Stimulated activated CD4-positive, alpha-beta T cell treated with anti-CD3 and anti-CD28 coated beads, Interleukin-12 subunit alpha, Interleukin-12 subunit beta, amount 100 ng/mL, for 24 hours (primary cell): Measurements from ENCODE around the gene SOCS3.
"Not testable (repeated sequence)": the region's sequence is repeated elsewhere in the genome, so short reads cannot be mapped to it uniquely, and the experiment has no call there.

Experiments
- DNase-seq, 2 experiments: peaks; one replicate each; pipeline ENCODE4 v3.0.0-alpha.2; 2020; ENCODE audit warnings: low read depth in 2 of 2

Gene SOCS3

GRCh38 chr17:78349891-78350642 lies 9.8 kb downstream of the SOCS3 start:
- DNase-seq: no peak

- no peak for DNase-seq
These were observed 11.7 kb downstream of the SOCS3 start for GRCh38 chr17:78348055-78348770.

GRCh38 chr17:78347453-78347852 lies 12.4 kb downstream of the SOCS3 start:
- DNase-seq: no peak

DNA sequence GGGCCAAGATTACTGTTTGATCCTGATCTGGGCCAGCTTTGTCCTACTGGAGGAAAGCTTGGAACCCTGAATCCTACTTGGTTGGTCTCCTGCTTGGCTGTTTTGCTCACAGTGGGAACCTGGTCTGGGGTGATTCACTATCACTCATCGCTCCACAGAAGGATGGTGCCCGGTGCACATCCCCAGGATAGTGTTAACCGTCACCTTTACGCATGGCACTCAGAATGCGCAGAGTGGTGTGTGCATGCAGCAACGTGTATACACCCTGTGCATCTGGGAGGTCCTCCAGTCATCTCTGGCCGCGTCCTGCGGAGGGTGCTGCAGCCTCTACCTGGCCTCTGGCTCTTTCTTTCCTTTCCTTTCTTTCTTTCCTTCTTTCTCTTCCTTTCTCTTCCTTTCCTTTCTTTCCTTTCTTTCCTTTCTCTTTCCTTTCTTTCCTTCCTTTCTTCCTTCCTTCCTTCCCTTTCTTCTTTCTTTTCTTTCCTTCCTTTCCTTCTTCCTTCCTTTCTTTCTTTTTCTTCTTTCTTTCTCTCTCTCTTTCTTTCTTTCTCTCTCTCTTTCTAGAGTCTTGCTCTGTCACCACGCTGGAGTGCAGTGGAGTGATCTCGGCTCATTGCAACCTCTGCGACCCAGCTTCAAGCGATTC lies 13.1 kb downstream of the SOCS3 start:
- DNase-seq: no peak

GRCh38 chr17:78345791-78346494 lies 13.9 kb downstream of the SOCS3 start:
- no peak for DNase-seq

- DNase-seq: no peak
These were observed 14.7 kb downstream of the SOCS3 start for GRCh38 chr17:78345172-78345571.

GRCh38 chr17:78344666-78345065 lies 15.2 kb downstream of the SOCS3 start:
- no peak for DNase-seq

DNA sequence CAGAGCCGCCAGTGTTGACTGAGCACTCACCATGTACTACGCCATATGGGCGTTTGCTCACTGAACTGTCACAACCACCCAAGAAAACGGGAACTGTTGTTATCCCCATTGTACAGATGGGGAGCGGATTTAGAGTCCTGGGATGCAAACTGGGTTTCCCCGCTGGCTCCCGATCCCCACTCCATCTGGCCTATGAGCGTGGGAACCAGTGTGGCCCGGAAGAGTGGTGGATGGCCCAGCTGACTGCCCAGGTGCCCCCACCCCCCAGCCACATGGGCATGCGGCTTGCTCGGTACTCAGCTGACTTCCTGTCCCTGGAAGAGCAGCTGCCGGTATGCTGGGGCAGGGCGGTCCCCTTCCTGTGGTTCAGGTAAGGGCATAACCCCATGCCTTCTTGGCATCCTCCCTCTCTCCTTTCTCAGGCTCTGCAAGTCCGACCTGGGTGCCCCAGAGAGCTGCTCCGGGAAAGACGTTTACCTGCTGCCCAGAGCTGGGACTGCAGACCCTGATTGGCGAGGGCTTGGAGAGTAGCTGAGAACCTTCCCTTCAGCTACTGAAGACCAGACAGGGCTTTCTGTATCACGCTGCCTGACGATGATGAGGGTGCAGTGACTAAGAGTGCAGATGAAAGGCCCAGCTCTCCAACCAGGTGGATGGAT lies 16.2 kb downstream of the SOCS3 start:
- no peak for DNase-seq

DNA sequence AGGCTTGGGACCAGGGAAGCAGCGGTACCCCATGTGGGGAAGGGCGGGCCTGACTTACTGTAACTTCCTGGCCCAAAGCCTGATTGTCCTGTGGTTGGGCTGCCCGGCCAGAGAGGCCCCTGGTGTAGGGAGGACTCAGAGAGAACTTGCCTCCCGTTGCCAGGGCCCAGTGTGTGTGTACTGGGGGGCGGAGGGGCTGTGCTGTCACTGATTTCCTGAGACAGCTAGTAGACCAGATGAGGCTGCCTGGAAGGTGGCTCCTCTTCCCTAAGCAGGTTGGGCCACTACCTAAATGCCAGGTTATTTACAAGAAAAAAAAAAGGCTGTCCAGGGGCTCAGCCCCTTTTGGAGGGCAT lies 16.7 kb downstream of the SOCS3 start:
- no peak for DNase-seq

GRCh38 chr17:78342449-78343186 lies 17.3 kb downstream of the SOCS3 start:
- DNase-seq: no peak

GRCh38 chr17:78341559-78342448 lies 18.1 kb downstream of the SOCS3 start:
- DNase-seq: no peak

GRCh38 chr17:78340183-78340955 lies 19.5 kb downstream of the SOCS3 start:
- DNase-seq: no peak

DNA sequence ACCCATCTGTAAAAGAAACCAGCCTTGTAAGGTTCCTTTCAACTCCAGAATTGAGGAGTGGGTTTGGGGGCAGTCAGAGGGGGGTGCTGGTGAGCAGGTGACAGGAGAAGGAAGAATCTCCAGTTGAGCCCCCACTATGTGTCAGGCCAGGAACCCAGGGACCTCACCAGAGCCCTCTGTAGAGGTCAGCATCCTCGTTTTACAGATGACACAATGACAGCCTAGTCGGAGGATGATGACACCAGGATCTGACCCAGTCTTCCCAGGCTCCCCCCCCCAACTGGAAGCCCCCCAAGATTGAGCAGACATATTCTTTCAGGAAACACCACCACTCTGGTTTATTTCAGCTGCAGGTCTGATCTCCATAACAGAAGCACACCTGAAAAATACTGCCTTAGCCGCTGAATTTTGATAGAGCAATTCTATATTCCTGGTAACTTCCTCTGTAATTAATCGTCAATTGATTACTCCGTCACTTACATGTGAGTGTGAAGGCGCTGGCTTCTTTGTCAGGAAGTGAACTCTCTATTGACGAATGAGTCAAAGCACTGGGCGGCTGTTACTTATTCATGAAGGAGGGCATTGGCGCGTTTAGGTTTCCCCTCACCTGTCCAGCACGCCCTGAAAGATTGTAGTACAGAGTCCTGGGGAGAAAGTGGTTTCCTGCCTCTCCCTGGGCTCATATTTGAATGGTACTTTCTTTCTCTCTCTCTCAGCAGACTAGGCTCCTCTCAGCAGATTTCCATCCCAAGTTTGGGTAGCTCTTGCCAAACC lies 21.2 kb downstream of the SOCS3 start:
- no peak for DNase-seq

- no peak for DNase-seq
These were observed 22.4 kb downstream of the SOCS3 start for GRCh38 chr17:78337244-78338109.

DNA sequence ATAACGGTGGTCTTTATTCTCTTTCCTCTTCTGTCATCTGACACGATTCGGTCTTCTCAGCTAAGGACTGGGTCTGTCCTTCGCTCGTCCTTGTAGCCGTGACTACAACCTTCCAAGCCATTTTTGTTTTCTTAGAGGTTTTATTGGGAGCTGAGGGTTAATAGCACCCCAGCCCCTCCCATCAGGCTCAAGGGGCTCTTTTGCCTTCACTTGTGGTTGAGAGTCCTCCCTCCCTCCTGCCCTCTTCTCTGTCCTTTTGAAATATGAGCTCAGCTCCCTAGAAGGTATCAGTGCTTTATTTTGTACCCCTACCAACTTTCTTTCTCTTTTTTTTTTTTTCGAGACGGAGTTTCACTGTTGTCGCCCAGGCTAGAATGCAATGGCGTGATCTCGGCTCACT lies 24.7 kb downstream of the SOCS3 start:
- DNase-seq: no peak

- DNase-seq: no peak
These were observed 26.9 kb downstream of the SOCS3 start for GRCh38 chr17:78332991-78333390.

GRCh38 chr17:78331355-78331754 lies 28.5 kb downstream of the SOCS3 start:
- DNase-seq: not testable (repeated sequence)
